NCI-H446 (cell line): ENCODE measurements around the gene P2RX7.

Experiments
- DNase-seq, 2 experiments: peaks; one replicate each; lab custom pipeline; 2025; lab: John Stamatoyannopoulos, UW

The P2RX7 gene

DNA sequence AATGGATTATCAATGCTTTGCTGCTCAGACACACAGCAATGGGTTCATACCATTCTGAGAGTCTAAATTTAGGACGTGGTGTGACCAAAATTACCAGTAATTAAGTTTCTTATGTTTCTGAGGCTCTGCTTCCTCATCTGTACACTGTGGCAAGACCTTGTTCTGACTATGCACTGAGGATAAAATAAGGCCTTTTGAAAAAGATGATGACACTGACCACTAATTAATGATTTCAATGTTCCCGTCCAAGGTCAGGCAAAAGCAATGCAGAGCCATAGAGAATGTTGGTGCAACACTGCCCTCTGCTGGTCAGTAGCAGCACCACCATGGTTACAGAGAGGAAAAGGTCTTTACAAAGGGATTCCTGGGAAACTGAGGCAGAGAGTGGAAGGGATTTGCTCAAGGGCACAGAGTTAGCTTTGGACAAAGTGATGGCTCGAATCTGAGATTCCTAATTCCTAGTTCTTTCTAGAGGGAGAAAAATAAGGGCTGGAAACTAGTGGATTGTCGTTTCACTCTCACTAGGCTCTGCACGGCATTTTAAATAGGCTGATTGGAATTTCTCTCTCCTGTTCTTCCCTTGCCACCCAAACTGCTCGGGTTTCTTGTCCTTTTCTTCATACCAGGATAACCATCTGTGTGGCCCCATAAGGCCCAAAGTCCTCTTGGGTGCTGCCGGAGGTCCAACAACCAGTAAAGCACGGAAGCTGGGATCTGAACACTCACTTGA is 22.3 kb upstream of the P2RX7 start:
- DNase-seq, result peak; percentile 23 to 45

DNA sequence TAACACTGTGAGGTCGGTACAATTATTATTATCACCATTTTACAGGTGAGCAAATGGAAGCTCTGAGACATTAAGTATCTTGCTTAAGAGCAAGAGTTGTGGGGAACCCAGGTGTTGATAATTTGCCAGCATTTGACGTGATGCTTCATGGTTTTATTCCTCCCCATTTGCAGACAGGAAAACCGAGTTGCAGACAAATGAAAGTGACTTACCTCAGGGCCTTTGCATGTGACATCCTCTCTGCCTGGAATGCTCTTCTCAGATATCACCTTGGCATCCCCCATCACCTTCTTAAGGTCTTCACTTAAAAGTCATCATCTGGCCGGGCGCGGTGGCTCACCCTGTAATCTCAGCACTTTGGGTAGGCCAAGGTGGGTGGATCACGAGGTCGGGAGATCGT is 21.0 kb upstream of the P2RX7 start:
- no peak for DNase-seq

- DNase-seq, result no peak
These were observed 20.2 kb upstream of the P2RX7 start for GRCh38 chr12:121112496-121112895.

- no peak for DNase-seq
These were observed 19.6 kb upstream of the P2RX7 start for GRCh38 chr12:121113057-121113456.

- DNase-seq, result no peak
These were observed 18.5 kb upstream of the P2RX7 start for GRCh38 chr12:121114019-121114639.

GRCh38 chr12:121114806-121115205 is 17.9 kb upstream of the P2RX7 start:
- DNase-seq, result no peak

- DNase-seq, result no peak
These were observed 17.1 kb upstream of the P2RX7 start for GRCh38 chr12:121115530-121115929.

GRCh38 chr12:121116318-121117225 is 16.1 kb upstream of the P2RX7 start:
- DNase-seq, result no peak

- no peak for DNase-seq
These were observed 15.4 kb upstream of the P2RX7 start for GRCh38 chr12:121117226-121117777.

GRCh38 chr12:121120323-121120722 is 12.4 kb upstream of the P2RX7 start:
- no peak for DNase-seq

GRCh38 chr12:121120989-121121755 is 11.5 kb upstream of the P2RX7 start:
- no peak for DNase-seq

DNA sequence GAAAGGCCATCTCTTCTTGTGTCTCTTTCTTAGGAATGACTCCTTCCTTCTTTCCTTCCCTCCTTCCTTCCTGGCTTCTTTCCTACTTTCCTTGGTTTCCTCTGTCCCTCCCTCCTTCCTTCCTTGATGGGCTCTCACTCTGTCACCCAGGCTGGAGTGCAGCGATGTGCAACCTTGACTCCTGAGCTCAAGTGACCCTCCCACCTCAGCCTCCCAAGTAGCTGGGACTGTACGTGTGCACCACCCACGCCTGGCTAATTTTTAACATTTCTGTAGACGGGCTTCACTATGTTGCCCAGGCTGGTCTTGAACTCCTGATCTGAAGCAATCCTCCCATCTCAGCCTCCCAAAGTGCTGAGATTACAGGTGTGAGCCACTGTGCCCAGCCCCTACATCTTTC is 10.9 kb upstream of the P2RX7 start:
- DNase-seq, result no peak

DNA sequence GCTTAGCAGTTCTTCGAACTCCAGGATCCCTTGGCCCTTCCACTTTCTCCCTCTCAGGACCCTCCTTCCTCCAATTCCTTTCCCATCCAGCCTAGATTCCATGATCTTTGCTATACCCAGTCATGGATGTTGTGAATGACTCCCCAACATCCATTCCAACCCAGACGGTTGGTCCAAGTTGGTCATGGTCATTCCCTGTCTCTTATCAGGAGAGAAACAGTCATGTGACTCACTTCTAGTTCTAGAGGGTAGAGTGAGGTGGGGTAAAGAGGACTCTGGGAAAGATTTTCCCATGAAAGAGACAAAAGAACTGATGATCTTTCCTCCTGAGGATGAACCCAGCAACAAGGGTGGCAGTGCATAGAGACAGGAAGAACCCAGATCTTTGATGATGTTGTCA is 9.2 kb upstream of the P2RX7 start:
- DNase-seq, result no peak

GRCh38 chr12:121124402-121125109 is 8.1 kb upstream of the P2RX7 start:
- no peak for DNase-seq

DNA sequence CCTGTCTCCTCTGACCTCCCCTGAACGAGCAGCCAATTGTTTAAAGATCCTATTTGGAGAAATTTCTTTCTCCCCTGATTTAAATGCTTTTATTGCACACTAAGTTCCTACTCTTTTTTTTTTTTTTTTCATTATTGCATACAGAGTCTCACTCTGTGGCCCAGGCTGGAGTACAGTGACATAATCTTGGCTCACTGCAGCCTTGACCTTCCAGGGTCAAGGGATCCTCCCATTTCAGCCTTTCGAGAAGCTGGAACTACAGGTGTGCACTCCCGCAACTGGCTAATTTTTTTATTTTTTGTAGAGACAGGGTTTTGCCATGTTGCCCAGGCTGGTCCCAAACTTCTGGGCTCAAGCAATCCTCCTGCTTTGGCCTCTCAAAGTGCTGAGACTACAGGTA is 5.2 kb upstream of the P2RX7 start:
- DNase-seq, result no peak

GRCh38 chr12:121128908-121129810 is 3.5 kb upstream of the P2RX7 start:
- peak; percentile 16 to 59 for DNase-seq

DNA sequence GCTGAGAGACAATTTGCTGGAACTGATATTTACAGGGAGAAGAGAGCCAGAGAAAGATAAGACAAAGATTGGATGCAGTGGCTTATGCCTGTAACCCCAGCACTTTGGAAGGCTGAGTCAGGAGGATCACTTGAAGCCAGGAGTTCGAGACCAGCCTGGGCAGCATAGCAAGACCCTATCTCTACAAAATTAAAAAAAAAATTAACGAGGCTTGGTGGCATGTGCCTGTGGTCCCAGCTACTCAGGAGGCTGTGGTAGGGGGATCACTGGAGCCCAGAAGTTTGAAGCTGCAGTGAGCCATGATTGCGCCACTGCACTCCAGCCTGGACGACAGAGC is 2.9 kb upstream of the P2RX7 start:
- no peak for DNase-seq

- DNase-seq, result no peak
These were observed 1.8 kb upstream of the P2RX7 start for GRCh38 chr12:121130866-121131373.

- DNase-seq, result no peak
These were observed 735 bp upstream of the P2RX7 start for GRCh38 chr12:121131941-121132341.

DNA sequence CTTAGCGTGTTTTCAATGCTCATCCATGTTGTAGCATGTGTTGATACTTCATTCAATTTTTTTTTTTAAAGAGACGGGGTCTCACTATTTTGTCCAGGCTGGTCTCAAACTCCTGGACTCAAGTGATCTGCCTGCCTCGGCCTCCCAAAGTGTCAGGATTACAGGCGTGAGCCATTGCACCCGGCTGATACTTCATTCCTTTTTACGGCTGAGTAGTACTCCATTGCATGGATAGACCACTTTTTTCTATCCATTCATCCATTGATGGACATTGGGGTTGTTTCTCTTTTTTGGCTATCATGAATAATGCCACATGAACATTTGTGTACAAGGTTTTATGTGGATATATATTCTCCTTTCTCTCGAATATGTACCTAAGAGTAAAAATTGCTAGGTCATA is 1.2 kb downstream of the P2RX7 start:
- DNase-seq, result no peak
